Bronchial epithelial cell (primary cell): ENCODE data around the gene PLSCR4. TPM values are rescaled to one million over a fixed set of nuclear protein-coding genes. Genes with fewer than 3 reads are reported as not detected.
A peak's percentile ranks its signal among the peaks of the same experiment; 100 is the strongest.

Experiments used
- DNase-seq: peaks from one replicate; pipeline ENCODE4 v3.0.0-alpha.2; 2010; ENCODE audit warnings: low read depth
- FAIRE-seq: peaks from 2 replicates; lab custom pipeline; 2011; peaks lifted over from hg19 to GRCh38; lab: Jason Lieb, UNC
- H3K27me3 ChIP-seq: 2 replicates; pipeline ENCODE4 v1.5.1; 2011; ENCODE audit warnings: low read length; ENCODE audit not compliant: control insufficient read depth, insufficient read depth
- H3K36me3 ChIP-seq: 2 replicates; pipeline ENCODE4 v1.5.1; 2011; ENCODE audit warnings: low read length; ENCODE audit not compliant: control insufficient read depth, insufficient read depth
- H3K4me3 ChIP-seq: 2 replicates; pipeline ENCODE4 v1.5.1; 2011; ENCODE audit warnings: mild to moderate bottlenecking, low read depth, low read length, control low read depth
- total RNA-seq: library from RNA; depleted of rRNA; stranded (reverse); fragments of >200 nt; gene quantifications from 2 replicates; pipeline ENCODE4 v1.2.1, GENCODE V29; 2014
- TF ChIP-seq, protein P1 (sequence below): IDR thresholded peaks from 2 replicates; pipeline ENCODE4 v1.5.1; 2011; ENCODE audit warnings: mild to moderate bottlenecking, moderate library complexity, low read length, control low read depth, inconsistent platforms; ENCODE audit not compliant: insufficient read depth, severe bottlenecking

PLSCR4 gene
- total RNA-seq, 1 donor from 2014 or later, result 0.26 TPM

DNA sequence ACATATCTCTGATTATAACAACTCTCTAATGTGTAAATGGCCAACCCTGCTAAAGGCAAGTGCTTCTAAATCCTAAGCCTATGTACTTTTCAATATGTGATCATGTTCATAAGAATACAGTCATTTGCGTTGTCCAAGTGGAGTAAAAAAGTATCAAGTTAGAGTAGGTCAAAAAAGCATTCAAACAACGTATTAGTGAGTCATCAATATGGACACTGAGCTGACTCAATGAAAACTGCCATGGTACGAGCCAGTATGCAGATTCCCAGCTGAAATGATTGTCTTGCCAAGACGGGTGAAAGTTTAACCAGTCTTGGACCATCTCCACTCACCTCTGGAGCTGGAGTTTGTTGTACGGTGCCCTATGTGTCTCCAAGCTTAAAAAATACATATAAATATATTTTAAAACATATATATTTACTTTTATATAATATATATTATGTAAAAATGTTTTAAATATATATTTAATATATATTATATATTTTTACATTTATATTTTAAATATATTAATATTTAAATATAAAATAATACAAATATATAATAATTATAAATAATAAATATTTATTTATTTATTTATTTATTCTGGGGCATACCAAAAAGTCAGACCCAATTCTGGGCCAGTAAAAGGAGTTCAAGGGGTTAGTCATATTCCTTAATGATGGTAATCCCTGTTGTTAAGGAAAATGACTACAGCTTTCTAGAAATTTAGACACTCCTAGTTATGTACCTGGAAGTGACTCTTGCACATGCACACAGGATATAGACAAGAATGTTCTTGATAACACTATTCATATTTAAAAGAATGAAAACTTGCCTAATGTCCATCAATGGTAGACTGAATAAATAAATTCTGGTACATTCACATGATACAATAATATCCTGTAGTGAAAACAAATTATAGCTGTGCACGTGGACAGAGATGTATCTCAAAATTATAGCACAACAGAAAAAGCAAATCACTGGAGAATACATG is 27.2 kb downstream of the PLSCR4 start:
- H3K27me3 ChIP-seq, result no peaks in the 10 kb centered on the region
- FAIRE-seq (no peak), DNase-seq (peak; percentile 18)
- TF ChIP-seq, protein P1, sequence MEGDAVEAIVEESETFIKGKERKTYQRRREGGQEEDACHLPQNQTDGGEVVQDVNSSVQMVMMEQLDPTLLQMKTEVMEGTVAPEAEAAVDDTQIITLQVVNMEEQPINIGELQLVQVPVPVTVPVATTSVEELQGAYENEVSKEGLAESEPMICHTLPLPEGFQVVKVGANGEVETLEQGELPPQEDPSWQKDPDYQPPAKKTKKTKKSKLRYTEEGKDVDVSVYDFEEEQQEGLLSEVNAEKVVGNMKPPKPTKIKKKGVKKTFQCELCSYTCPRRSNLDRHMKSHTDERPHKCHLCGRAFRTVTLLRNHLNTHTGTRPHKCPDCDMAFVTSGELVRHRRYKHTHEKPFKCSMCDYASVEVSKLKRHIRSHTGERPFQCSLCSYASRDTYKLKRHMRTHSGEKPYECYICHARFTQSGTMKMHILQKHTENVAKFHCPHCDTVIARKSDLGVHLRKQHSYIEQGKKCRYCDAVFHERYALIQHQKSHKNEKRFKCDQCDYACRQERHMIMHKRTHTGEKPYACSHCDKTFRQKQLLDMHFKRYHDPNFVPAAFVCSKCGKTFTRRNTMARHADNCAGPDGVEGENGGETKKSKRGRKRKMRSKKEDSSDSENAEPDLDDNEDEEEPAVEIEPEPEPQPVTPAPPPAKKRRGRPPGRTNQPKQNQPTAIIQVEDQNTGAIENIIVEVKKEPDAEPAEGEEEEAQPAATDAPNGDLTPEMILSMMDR, result no peak
- H3K4me3 ChIP-seq, result no peak overlapping the region
- H3K36me3 ChIP-seq, result no peaks in the 10 kb centered on the region

GRCh38 chr3:146222204-146223046 is 28.5 kb downstream of the PLSCR4 start:
- Histone ChIP-seq H3K4me3 (no peak overlapping the region), H3K27me3 (no peaks in the 10 kb centered on the region), H3K36me3 (no peaks in the 10 kb centered on the region)
- TF ChIP-seq, protein P1, result no peak
- FAIRE-seq (no peak), DNase-seq (peak; percentile 22)

- TF ChIP-seq, protein P1, result no peak
- no peaks in the 10 kb centered on the region for H3K36me3 ChIP-seq
- no peak for FAIRE-seq
Measured at GRCh38 chr3:146221276-146221675, 29.6 kb downstream of the PLSCR4 start.

GRCh38 chr3:146218880-146219866 is 31.7 kb downstream of the PLSCR4 start:
- no peaks in the 10 kb centered on the region for H3K36me3 ChIP-seq
- no peak overlapping the region for H3K4me3 ChIP-seq
- no peak for FAIRE-seq
- TF ChIP-seq, protein P1, result peak; percentile 47
- H3K27me3 ChIP-seq, result no peaks in the 10 kb centered on the region
- peak; percentile 32 for DNase-seq

More at GRCh38 chr3:146221276-146221675, 29.6 kb downstream of the PLSCR4 start:
- Histone ChIP-seq H3K4me3 (no peak overlapping the region), H3K27me3 (no peaks in the 10 kb centered on the region)
- DNase-seq, result peak; percentile 10

GRCh38 chr3:146217324-146217723 is 33.6 kb downstream of the PLSCR4 start:
- H3K4me3 ChIP-seq, result no peak overlapping the region
- TF ChIP-seq, protein P1, result no peak
- FAIRE-seq (peak; percentile 83), DNase-seq (peak; percentile 60)
- no peaks in the 10 kb centered on the region for H3K36me3 ChIP-seq
- no peaks in the 10 kb centered on the region for H3K27me3 ChIP-seq
